ENCODE results near the gene MAP3K15.

MAP3K15 gene

GRCh38 chrX:19539665-19540064 is 24.4 kb upstream of the MAP3K15 start:
- TF ChIP-seq CTCF (IDR thresholded peaks at IDR 0.05) = no peak

- TF ChIP-seq CTCF (IDR thresholded peaks at IDR 0.05) = peak; percentile 29; the same call in 1 of the 2 replicates
Observed at GRCh38 chrX:19535476-19535875, 20.2 kb upstream of the MAP3K15 start.

DNA sequence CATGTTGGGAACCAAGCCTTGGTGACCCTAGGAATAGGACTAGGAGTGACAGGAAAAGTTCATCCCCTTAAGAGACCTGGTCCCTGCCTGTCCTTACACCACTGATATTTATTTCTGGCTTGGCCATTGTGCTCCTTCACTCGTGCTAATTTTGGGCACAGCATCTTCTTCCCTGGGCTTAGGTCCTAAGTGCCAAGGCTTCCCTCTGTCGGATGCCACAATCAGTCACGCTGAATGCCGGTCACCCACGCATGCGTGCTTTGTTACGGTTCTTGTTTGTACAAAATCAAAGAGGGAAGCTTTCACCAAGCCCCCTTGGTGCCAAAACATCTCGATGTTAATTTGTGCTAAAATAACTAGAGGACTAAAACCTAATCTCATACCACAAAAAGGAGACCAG is 17.4 kb upstream of the MAP3K15 start:
- no peak for TF ChIP-seq CTCF (IDR thresholded peaks at IDR 0.05)

- no peak for TF ChIP-seq CTCF (IDR thresholded peaks at IDR 0.05)
Observed at GRCh38 chrX:19517965-19518364, 2.7 kb upstream of the MAP3K15 start.

DNA sequence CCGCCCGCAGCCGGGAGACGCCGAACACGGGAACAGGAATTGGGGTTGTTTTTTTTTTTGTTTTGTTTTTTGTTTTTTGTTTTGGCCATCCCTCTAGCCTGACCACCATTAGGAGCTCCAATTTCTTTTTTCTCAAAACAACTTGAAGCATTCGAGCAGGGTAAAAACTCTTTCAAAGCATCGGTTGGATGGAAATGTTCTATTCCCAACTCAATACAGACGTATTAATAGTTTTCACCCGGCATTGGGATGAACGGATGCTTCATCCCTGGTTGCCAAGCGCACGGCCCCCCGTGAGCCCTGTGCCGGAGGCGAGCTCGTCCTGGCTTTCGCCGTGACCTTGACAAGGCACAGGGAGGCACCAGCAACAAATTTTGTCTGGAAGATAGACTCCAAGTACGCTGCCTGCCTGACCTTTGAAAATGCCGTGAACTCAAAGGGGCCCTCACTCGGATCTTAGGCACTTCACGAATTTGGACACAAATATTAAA is 352 bp upstream of the MAP3K15 start:
- no peak for TF ChIP-seq CTCF (IDR thresholded peaks at IDR 0.05)

DNA sequence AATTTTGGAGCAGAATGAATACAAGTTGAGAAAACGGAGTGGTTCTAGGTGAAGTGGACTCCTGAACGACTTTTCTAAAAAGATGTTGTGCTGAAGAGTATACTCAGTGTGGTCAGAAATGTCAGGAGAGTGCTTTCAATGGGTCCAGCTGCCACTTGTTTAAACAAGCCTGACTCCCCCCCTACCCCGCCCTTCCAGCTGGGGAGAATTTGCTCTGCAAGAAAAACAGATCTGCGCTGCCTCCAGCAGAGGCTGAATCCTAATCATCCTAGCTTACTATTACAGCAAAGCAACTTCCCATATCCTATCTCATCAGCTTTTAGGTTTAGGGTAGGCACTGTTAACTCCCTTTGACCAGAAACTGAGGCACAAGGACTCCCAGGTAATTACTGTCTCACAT is 1.9 kb downstream of the MAP3K15 start:
- TF ChIP-seq CTCF (IDR thresholded peaks at IDR 0.05) = no peak

DNA sequence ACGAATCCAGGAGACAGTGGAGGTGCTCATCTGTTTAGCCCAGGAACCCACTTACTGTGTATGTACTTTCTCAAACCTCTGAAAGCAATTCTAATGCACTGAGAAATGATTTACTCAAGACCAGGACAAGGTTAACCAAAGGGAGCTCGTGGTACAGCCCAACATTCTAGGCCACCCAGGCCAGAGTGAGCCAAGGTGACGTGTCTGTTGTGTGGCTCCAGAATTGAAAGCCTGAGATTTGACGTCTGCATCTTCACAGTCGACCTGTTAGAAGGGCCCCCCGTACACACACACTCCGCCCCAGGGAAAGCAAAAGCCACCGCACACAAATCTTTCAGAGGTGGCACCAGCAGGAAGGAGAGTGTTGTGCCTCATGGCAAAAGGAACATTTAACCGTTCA is 2.3 kb downstream of the MAP3K15 start:
- TF ChIP-seq CTCF (IDR thresholded peaks at IDR 0.05) = no peak

- TF ChIP-seq CTCF (IDR thresholded peaks at IDR 0.05) = no peak
Observed at GRCh38 chrX:19512359-19512758, 2.9 kb downstream of the MAP3K15 start.

Data from LNCAP (cell line).